ENCODE results near the gene PSMB7. TPM values are rescaled to one million over a fixed set of nuclear protein-coding genes. Genes with fewer than 3 reads are reported as not detected.

Gene PSMB7
- total and polyA plus RNA-seq, 2 of the 8 experiments (the other 6 are each of a cell fraction or from before 2014, with no cell fraction given) = 222 to 357 TPM

DNA sequence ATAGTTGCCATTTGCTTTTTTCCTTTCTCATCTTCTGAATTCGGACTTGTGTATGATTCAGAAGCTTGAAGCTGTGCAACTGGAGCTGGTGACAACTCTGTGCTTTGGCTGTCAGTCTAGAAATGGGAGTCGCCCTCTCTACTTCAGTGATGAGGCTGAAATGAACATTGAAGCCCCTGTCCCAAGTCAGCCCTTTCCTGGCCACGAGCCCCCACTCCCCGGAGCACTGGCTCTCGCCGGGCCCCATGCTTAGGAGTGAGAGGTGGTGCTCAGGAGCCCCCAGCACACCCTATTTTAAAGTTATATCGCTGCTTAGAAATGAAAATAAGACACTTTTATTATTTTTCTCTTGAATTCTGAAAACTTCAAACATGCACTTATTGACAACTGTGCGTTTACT lies 66.0 kb downstream of the PSMB7 start:
- Histone ChIP-seq H2BK12ac (ENCODE audit: low read depth, low read length) (no peak overlapping the region), H3K9ac (replicated peaks in 1 of 4; ENCODE audit: extremely low read depth in 1 of 4, low read depth in 3 of 4, low read length in 3 of 4) (no peak overlapping the region), H3K4me1 (replicated peaks in 1 of 4; ENCODE audit: control insufficient read depth in 3 of 4, insufficient read depth in 4 of 4, low read length in 3 of 4) (peaks cover 0 to 4% (median 0%) of the 10 kb centered on the region in 4 experiments; a peak in 1 of 7 replicates), H3K79me1 (ENCODE audit: low read depth, low read length) (no peaks in the 10 kb centered on the region; the same call in 1 of the 2 replicates), H3K27ac (ENCODE audit: low read depth, low read length) (no peak overlapping the region), H2AFZ (ENCODE audit: low read length) (no peak overlapping the region), H3K4ac (replicated peaks; ENCODE audit: insufficient read length, low read depth, low read length) (no peak overlapping the region), H3K4me2 (ENCODE audit: insufficient read depth in 1 of 2, low read depth in 2 of 2, low read length in 2 of 2) (no peak overlapping the region), H3K56ac (replicated peaks; ENCODE audit: insufficient read length, low read depth, low read length) (no peak overlapping the region), H4K5ac (ENCODE audit: insufficient read length, low read depth, low read length) (no peak overlapping the region), H3K14ac (ENCODE audit: insufficient read length) (no peak overlapping the region), H3K9me3 (ENCODE audit: insufficient read depth in 2 of 2, low read depth in 1 of 2, low read length in 1 of 2) (no peaks in the 10 kb centered on the region), H3K18ac (ENCODE audit: extremely low read depth, low read length) (no peak overlapping the region), H2BK20ac (ENCODE audit: low read length) (no peak overlapping the region), H2BK120ac (replicated peaks; ENCODE audit: low read depth, low read length) (no peak overlapping the region), H3K79me2 (ENCODE audit: control insufficient read depth in 1 of 2, insufficient read depth in 2 of 2, low read length in 2 of 2) (no peaks in the 10 kb centered on the region), H4K91ac (replicated peaks; ENCODE audit: insufficient read length, low read length) (no peak overlapping the region), H2BK15ac (ENCODE audit: low read length) (no peak overlapping the region), H4K8ac (ENCODE audit: extremely low read depth, insufficient read depth, low read length) (no peak overlapping the region), H2BK5ac (ENCODE audit: low read depth, low read length) (no peak overlapping the region), H3K23me2 (ENCODE audit: low read depth, low read length) (no peaks in the 10 kb centered on the region), H3K23ac (ENCODE audit: insufficient read length) (no peak overlapping the region), H2AK5ac (ENCODE audit: low read depth, low read length) (no peak overlapping the region), H3K36me3 (ENCODE audit: control insufficient read depth in 2 of 4, insufficient read depth in 4 of 4, low read length in 3 of 4) (peaks cover 9 to 40% (median 18%) of the 10 kb centered on the region in 4 experiments), H4K20me1 (replicated peaks in 1 of 2; ENCODE audit: control insufficient read depth in 1 of 2, insufficient read depth in 2 of 2, low read length in 2 of 2) (peaks cover 4 to 18% of the 10 kb centered on the region in 2 experiments), H3K27me3 (replicated peaks in 1 of 4; ENCODE audit: control insufficient read depth in 3 of 4, extremely low read depth in 1 of 4, insufficient read depth in 3 of 4, low read length in 3 of 4) (no peaks in the 10 kb centered on the region), H3K4me3 (ENCODE audit: extremely low read depth in 1 of 4, insufficient read depth in 2 of 4, low read depth in 3 of 4, low read length in 4 of 4) (no peak overlapping the region)
- TF ChIP-seq CHD1 (IDR thresholded peaks at IDR 0.05; ENCODE audit: low read depth, low read length) = no peak
- ChIA-PET POLR2A (ENCODE audit: partially characterized antibody) (interaction anchor here (1.2 to 4.1 kb wide), 3 partner anchors 9 to 13 kb away, joined by 3 to 15 read pairs (median 3); no protein-coding TSS in a partner anchor), CTCF (ENCODE audit: partially characterized antibody) (interaction anchor here (0.7 to 1.6 kb wide), 3 partner anchors 12 to 222 kb away, joined by 3 to 4 read pairs (median 4); no protein-coding TSS in a partner anchor)
- WGBS, 2 experiments (ENCODE audit: extremely low coverage in 1 of 2, insufficient coverage in 1 of 2, insufficient read length in 1 of 2, insufficient replicate concordance in 2 of 2, low coverage in 1 of 2, low lambda C conversion rate in 2 of 2, missing lambda C conversion rate in 1 of 2) = 93% methylated on average over 8 of the region's 8 CpGs; no CpG with 5 or more reads in 1 of the 2 experiments
- DNase-seq (ENCODE audit: low read depth in 1 of 2, low spot score in 2 of 2) = no peak
- FAIRE-seq = no peak

Measured in H1 (cell line).